HL-60 (cell line): ENCODE data around the gene ZRANB3.

Experiments used
- DNase-seq, 2 experiments: peaks; one replicate each; pipeline ENCODE4 v3.0.0-alpha.2; 2010 to 2020; ENCODE audit warnings: low read depth in 1 of 2, low spot score in 1 of 2
- H3K27ac ChIP-seq: fragments of 250-450 bp; sonication (Bioruptor Pico); replicated peaks from 2 replicates; pipeline ENCODE4 v1.5.1; 2020; ENCODE audit warnings: mild to moderate bottlenecking, moderate library complexity
- H3K27me3 ChIP-seq: fragments of 250-450 bp; sonication (Bioruptor Pico); 2 replicates; pipeline ENCODE4 v1.5.1; 2021; ENCODE audit warnings: mild to moderate bottlenecking, moderate library complexity; ENCODE audit not compliant: insufficient read depth, poor library complexity, severe bottlenecking
- H3K4me3 ChIP-seq: replicated peaks from 2 replicates; pipeline ENCODE4 v1.5.1; 2011; ENCODE audit warnings: mild to moderate bottlenecking, control low read depth, low read length; ENCODE audit not compliant: insufficient read depth
- GABPA ChIP-seq: IDR thresholded peaks from 2 replicates; pipeline ENCODE4 v1.6.1; 2012; ENCODE audit warnings: low read depth
- POLR2AphosphoS5 ChIP-seq: IDR thresholded peaks from 2 replicates; pipeline ENCODE4 v1.6.1; 2012; ENCODE audit warnings: low read depth
- SPI1 ChIP-seq: IDR thresholded peaks from 2 replicates; pipeline ENCODE4 v1.6.1; 2012; ENCODE audit warnings: low read depth, mild to moderate bottlenecking, borderline replicate concordance
- TF ChIP-seq, protein P1 (sequence below): IDR thresholded peaks from 2 replicates; pipeline ENCODE4 v1.6.1; 2012; ENCODE audit warnings: low read depth; ENCODE audit not compliant: insufficient replicate concordance
- TF ChIP-seq, protein P2 (sequence below): IDR thresholded peaks from one replicate; pipeline ENCODE4 v1.5.1; 2011; ENCODE audit warnings: low read length, control low read depth, inconsistent platforms; ENCODE audit not compliant: insufficient read depth

Gene ZRANB3

DNA sequence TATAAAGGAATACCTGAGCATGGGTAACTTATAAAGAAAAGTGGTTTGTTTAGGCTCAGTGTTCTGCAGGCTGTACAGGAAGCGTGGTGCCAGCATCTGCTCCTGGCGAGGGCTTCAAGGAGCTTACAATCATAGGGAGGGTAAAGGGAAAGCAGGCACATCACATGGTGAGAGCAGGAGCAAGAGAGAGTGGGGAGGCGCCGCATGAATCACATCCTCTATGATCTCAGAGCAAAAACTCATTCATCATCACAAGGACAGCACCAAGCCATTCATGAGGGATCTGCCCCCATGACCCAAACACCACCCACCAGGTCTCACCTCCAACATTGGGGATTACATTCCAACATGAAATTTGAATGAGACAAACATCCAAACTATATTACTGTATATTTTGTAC, 32.8 kb upstream of the ZRANB3 start:
- Histone ChIP-seq H3K27ac (no peak overlapping the region), H3K4me3 (no peak overlapping the region), H3K27me3 (no peaks in the 10 kb centered on the region)
- no peak for DNase-seq
- no peak for TF ChIP-seq GABPA
- no peak for TF ChIP-seq POLR2AphosphoS5
- TF ChIP-seq, protein P1, sequence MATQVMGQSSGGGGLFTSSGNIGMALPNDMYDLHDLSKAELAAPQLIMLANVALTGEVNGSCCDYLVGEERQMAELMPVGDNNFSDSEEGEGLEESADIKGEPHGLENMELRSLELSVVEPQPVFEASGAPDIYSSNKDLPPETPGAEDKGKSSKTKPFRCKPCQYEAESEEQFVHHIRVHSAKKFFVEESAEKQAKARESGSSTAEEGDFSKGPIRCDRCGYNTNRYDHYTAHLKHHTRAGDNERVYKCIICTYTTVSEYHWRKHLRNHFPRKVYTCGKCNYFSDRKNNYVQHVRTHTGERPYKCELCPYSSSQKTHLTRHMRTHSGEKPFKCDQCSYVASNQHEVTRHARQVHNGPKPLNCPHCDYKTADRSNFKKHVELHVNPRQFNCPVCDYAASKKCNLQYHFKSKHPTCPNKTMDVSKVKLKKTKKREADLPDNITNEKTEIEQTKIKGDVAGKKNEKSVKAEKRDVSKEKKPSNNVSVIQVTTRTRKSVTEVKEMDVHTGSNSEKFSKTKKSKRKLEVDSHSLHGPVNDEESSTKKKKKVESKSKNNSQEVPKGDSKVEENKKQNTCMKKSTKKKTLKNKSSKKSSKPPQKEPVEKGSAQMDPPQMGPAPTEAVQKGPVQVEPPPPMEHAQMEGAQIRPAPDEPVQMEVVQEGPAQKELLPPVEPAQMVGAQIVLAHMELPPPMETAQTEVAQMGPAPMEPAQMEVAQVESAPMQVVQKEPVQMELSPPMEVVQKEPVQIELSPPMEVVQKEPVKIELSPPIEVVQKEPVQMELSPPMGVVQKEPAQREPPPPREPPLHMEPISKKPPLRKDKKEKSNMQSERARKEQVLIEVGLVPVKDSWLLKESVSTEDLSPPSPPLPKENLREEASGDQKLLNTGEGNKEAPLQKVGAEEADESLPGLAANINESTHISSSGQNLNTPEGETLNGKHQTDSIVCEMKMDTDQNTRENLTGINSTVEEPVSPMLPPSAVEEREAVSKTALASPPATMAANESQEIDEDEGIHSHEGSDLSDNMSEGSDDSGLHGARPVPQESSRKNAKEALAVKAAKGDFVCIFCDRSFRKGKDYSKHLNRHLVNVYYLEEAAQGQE = no peak
- TF ChIP-seq, protein P2, sequence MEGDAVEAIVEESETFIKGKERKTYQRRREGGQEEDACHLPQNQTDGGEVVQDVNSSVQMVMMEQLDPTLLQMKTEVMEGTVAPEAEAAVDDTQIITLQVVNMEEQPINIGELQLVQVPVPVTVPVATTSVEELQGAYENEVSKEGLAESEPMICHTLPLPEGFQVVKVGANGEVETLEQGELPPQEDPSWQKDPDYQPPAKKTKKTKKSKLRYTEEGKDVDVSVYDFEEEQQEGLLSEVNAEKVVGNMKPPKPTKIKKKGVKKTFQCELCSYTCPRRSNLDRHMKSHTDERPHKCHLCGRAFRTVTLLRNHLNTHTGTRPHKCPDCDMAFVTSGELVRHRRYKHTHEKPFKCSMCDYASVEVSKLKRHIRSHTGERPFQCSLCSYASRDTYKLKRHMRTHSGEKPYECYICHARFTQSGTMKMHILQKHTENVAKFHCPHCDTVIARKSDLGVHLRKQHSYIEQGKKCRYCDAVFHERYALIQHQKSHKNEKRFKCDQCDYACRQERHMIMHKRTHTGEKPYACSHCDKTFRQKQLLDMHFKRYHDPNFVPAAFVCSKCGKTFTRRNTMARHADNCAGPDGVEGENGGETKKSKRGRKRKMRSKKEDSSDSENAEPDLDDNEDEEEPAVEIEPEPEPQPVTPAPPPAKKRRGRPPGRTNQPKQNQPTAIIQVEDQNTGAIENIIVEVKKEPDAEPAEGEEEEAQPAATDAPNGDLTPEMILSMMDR = no peak

DNA sequence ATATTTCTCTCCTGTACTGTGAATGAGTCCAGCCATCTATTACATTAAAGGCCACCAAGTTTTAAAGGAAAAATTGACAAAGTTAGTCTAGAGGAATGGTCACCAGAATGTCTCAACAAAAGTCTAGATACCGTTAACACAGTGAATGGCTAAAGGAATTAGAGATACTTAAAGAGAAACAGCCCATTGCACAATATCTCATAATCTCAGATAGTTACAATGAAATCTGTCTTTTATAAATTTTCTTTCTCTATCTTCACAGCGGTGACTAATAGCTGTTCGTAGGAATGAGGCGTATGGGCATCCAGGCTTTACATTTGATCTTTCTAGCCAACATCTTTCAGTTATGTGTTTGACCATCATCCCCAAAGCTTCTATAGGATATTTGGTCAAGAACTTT, 30.9 kb upstream of the ZRANB3 start:
- Histone ChIP-seq H3K27ac (no peak overlapping the region), H3K27me3 (no peaks in the 10 kb centered on the region), H3K4me3 (no peak overlapping the region)
- no peak for TF ChIP-seq SPI1
- TF ChIP-seq GABPA = no peak
- TF ChIP-seq, protein P1 = no peak
- TF ChIP-seq POLR2AphosphoS5 = no peak
- TF ChIP-seq, protein P2 = no peak
- DNase-seq = no peak

DNA sequence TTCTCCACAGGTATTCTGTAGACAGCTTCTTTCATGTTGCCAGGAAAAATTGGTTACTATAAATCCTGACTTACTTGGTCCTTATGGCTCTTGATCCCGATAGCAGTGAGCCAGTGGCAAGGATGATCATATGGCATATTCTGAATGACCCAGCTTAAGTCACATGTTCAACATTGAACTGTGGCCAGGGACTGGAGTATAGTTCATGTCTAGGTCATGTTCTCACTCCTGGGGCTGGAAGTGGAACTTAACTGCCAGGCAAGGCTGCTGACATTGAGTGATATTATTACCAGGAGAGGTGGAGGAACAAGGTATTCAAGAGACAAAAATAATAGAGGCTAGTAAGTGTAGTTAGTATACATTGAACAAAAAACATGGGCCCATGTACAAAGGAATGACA, 26.5 kb upstream of the ZRANB3 start:
- Histone ChIP-seq H3K27ac (no peak overlapping the region), H3K4me3 (no peak overlapping the region), H3K27me3 (no peaks in the 10 kb centered on the region)
- DNase-seq = no peak
- TF ChIP-seq SPI1 (no peak), POLR2AphosphoS5 (no peak), GABPA (no peak)
- TF ChIP-seq, protein P1 = no peak
- TF ChIP-seq, protein P2 = no peak
